HG03457 (cell line): ENCODE data around the gene HOXB8.

Experiments
- ATAC-seq: cut with Tn5 transposase; IDR thresholded peaks from one replicate; pipeline ENCODE4 v1.9.1; 2021; ENCODE audit warnings: moderate number of reproducible peaks; ENCODE audit not compliant: unreplicated experiment

HOXB8 gene

DNA sequence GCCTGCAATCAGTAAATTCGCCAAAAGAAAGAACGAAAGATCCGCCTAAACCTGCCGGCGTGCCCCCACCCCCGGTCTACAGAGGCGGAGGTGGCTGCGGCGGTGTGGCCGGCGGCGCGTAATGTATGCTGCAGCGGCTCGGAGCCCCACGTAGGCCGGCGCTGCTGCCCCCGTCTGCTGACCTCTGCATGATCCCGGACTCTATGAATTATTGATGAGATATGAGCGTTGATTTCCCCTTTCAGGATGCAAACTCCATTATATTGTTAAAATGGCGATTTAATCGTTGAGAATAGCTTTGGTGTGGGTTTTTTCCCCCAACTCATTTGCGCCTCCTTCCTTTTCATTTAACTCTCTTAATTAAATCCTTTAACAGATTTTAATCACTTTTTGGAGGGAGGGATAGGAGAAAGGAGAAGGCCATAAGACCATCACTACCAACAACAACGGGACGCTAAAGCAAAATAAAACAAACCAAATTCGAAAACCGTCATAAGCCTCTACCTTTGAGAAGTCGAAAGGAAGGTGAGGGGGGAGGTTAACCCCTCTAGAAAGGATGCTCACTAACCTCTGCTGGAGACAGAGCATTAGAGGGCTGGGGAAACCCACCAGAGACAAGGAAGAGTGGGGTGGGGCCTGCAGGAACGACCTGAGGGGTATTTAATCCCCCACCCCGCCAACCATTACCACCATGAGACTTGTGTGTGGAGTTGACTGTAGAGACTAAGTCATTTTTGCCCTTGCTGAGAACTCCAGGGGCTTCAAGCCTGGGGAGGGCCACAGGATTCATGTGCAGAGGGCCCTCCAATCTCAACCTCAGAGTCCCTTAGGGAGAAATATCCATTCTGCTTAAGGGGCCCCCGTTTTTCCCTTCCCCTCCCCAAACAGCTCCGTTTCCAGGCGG, 28.5 kb downstream of the HOXB8 start:
- no peak for ATAC-seq

DNA sequence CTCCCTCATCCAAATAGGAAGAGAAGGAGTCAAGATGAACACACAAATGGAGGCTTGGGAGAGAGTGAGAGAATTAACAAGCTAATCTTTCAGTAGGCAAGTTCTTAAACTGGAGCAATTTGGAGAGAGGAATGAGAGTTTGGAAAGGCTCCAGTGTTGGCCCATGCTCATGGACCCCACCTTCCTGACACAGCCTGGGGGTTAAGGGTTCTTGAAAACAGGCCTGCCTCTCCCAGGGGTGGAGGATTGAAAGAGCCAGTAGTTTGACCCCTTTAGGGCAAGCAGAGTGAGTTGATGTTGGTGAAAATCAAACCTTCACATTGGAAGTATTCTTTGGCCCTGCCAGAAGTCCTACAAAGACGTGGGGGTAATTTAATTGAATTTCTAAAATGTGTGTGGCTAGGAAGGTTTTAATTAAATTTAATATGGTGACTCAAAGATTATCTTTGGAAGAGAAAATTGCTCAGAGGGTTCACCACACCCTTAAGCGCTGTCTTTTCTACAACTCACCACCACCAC, 30.8 kb downstream of the HOXB8 start:
- no peak for ATAC-seq

DNA sequence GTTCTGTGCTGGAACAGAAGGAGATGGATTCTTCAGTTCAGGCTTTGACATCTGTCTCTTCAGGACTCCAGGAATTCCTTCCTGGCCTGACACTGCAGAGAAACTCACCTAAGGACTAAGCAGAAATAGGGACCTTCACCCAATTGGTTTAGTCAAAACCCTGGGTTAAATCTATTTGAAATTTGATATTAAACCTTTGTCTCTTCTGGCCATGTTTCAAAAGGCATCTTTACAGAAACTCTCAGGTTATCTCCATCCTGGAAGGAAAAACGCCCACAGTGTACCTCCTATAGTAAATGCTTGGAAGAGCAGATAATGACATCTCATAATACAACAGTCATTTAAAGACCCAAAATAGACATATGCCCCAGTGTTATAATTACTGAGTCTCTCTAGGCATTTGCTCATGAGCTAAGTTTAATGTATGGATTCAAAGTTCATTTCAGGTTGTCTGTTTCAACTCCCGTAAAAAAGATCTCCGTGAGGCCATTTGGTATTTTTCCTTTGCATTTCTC, 31.3 kb downstream of the HOXB8 start:
- ATAC-seq, result no peak

DNA sequence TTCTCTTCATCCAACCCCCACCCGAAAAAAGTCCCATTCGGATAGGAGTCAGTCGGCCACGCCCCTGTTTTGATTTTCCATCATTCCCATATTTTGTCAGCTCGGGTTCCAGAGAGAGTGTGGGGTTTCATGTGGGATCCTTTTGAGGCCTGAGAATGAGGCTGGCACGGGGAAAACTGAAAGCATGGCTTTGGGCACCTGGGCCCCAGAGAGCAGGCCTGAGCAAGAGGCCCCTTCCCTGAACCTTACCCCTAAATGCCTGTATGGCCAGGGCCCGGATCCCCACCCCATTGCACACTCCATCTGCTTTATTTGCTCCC, 32.4 kb downstream of the HOXB8 start:
- no peak for ATAC-seq

DNA sequence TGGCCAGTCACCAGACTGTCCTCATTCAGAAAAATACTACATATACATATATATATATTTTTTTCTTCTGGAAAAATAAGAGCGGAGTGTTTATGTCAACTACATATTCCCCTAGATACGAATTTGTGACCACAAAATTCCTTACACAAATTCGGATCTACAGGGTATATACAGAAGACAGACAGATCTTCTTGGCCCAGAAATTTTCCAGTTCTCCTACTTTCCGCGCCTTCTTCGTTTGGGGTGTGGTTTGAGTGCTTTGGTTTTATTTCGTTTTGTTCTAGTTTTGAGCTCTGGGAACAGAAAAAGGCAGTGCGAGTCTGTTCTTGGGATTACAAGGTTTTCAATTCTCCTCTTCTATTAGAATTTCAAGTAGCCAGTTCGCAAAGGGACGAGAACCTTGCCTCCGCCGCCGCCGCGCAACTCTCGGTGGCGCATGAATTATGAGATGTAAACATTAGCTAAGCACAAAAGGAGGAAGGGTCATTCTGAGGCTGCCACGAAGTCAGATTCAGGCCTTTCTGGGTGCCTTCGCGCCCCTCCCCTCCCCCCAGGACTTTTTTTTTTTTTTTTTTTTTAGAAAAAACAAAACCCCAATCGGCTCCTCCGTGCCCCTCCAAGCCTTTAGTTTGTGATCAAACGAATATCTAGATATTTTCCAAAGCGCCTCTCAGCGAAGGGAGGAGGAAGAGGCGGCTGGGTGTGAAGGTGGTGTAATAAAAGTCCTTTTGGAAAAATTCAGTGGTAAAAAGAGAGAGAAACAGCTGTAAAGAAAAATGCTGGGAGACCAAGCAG, 35.1 kb downstream of the HOXB8 start:
- no peak for ATAC-seq

DNA sequence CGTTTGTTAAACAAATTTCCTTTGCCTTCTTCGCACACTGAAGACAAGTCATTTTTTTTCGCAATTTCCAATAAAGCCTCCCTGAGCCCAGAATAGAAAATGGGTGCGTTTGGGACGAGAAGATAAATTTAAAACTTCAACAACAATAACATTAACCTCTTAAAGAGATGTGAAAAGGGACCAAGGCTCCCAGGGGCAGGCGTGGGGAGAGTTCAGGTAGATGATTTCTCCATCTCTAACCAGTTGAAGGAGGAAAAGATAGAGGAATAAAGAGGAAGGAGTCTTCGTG, 35.7 kb downstream of the HOXB8 start:
- no peak for ATAC-seq

DNA sequence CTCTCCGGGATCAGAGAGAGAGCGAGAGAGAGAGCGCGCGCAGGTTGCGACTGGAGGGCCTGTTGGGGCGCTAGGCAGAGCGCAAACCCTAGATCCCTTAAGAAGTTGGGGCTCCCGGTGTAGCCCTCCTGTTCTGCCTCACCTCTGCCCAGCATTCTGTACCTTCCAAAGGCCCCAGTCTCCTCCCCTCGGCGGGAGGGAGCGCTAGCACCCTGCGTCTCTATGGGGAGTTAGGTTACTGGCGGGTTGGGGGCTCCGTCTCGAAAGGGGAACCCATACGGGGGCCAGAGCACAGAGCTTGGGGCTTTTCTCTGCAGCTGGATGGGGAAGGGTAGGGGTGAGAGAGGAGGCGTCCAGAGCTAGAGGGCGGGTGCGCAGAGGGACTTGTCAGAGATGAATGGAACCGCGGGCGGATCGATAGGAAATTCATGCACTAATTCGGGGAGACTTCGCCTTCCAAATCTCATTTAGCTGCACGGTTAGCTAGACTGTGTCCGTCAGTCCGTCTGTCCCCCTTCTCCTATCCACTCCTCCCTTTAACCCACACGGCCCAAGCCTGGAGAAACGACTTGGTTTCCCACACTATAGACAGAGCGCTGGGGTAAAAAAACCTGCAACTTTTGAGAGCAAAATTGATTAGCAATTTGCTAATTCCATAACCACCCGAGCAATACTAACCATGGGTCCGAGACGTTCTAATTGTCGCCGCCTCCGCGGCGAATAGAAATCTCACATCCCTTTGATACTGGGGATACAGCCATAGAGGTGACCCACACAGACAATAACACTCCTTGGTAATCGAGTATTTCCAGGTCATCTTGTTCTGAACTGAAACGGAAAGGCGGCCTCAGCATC, 36.2 kb downstream of the HOXB8 start:
- no peak for ATAC-seq

DNA sequence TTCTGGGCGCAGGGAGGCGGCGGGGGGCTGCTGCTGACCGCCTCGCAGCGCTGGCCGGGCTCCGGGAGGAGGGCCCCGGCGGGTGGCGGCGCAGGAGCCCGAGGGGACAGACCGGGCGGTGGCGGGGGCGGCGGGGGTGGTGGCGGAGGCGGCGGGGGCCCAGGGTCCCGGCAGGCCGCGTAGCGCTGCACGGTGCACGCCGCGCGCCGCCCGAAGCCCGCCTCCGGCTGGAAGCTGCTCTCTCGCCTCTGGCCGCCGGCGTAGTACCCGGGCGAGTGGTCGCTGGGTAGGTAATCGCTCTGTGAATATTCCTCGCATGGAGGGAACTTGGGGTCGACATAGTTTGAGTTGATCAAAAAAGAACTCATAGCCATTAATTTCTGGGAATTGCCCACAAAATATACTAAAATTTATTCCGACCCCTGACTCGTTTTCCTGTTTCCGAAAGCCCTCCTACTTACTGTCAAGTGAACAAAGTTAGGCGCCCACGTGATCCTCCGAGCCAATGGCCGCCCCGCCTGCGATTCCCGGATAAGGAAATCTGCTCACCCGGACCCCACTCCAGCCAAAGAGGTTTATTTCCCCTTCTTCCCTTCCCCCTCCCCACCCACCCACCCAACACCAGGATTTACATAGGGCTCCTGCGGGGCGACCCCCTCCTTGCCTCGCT, 37.0 kb downstream of the HOXB8 start, which contains the start of gene HOXB4:
HOXB4 (minus strand) TSS at position 405 of the 670 bp plus-strand sequence; CDS start at position 374, 31 bp downstream.
- ATAC-seq, result no peak

DNA sequence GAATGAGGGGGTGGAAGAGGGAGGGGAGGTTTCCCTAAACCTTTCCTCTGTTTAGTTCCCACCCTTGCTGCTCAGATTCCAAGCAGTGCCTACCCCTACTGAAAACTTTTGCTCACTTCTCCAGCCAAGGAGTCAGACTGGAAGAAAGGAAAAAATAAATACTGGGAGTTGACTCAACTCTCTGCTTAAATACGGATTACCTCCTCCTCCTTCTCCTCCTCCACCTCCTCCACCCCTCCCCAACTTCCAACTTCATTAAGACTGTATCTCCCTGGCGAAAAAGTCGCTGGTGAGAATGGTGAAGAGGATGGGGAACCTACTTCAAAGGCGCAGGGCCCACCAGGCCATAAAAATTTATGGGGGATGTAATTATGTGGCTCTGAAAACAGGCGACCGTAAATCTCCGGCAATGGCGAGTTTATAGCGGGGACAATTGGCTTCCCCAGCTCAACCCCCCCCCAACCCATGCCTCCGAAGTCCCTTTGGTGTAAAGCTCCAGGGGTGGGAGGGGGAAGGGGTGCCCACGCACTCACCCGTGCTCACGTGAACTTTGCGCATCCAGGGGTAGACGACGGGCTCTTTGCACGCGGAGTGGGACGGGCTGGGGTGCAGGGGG, 37.7 kb downstream of the HOXB8 start:
- ATAC-seq, result no peak

DNA sequence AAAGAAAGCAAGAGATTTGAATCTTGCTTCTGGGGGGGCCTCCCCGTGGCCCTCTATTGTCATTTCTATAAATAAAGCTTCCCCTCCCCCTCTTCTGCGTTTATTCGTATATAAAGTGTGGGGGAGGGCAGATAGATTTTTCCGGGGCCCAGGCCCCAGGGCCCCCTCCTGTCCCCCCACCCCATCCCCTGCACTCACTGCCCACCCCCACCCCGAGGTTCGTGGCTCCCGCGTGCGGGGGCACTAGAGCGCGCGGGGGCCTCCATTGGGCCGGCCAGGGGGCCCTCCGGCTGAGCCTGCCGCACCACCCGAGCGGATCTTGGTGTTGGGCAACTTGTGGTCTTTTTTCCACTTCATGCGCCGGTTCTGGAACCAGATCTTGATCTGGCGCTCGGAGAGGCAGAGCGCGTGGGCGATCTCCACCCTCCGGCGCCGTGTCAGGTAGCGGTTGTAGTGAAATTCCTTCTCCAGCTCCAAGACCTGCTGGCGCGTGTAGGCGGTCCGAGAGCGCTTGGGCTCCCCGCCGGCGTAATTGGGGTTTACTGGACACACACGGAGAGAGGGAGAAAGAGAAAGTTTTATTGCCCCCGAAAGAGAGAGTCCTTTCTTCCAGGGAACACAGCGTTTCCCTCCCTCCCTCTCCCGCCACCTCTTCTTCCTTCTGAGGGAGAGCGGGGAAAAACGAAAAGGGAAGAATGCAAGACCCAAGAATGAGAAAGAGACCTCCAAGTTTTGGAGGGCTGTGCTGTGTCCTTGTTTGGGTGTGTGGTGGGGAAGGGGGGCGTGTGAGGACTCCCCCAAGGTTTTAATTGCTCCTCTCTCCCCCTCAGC, 38.4 kb downstream of the HOXB8 start:
- no peak for ATAC-seq

DNA sequence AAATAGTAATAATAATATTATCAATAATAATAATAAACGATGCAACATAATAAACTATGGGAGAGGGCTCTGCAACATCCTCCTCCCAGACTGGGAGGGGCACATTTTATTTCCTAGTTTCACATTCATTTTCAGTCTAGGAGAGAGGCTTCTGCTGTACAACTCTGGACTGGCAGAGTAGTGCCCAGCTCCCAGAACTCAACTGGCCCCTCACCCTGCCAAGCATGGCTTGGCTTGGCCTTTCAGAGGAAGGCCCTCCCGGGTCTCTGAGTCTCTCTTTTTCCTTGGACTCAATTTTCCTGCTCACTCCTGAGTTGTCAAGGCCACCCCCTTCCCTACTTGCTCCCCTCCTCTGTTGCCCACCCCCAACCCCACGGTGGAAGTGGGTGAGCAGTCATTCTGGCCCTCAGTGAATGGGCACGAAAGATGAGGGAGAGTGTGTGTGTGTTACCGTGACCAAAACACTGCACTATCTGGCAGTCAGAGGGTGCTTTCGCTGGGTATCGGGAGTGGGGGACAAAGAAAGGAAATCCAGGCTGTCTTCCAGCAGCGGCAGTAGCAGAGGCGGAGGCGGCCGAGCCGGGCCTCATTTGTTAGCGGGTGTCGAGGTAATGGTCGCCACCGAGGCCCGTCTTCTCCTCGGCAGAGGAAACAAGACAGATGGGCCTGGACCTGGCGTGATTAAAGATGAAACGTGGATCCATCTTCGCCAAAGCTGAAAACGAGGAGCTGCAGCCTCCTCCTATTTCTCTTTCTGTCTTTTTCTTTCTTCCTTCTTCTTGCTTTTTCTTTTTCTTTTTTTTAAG, 39.2 kb downstream of the HOXB8 start:
- ATAC-seq, result no peak

DNA sequence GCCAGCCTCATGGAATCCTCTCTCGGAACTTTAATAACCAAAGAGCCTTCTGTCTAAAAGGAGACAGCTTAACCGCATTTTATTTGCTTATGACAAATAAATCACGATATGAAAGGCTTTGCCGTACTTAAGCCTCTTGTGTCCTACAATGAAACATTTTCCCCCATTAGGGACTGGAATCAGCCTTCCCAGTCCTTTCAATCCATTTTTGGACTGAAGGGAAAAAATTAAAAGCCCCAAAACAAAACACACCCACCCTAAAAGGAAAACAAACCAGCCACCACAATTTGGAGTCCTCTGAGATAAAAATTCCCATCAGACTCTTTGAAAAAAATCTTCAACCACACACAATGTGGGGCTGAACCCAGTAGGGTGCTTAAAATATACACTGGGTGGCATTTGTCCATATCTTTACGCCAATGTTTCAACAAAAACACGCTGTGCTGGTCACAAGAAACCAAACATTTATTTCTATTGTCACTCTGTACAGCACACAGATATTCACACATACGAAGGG, 40.0 kb downstream of the HOXB8 start:
- no peak for ATAC-seq

DNA sequence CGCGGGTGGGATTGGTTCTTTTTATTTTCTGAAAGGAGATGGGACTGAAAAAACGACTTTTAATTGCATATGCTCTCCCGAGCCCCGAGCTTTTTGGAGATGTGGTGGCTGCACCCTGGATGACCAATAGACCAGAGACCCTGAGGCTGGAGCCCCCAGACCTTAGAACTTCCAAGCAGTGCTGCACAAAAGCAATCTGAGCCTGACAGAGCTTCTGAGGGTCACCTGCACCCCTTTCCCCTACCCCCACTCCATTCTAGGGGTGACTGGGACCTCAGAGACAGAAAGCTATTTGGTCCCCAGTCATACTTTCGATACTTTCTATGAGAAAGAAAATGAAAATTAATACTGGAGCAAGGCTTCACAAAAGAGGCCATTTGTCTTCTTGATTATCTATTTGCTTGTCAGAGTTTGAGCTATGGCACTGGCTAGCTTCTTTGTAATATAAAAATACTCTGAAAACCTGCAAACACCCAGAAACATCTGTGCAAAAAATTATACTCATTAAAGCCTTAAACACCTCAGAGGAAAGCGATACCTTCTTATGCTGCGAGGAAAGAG, 40.5 kb downstream of the HOXB8 start:
- ATAC-seq, result no peak

DNA sequence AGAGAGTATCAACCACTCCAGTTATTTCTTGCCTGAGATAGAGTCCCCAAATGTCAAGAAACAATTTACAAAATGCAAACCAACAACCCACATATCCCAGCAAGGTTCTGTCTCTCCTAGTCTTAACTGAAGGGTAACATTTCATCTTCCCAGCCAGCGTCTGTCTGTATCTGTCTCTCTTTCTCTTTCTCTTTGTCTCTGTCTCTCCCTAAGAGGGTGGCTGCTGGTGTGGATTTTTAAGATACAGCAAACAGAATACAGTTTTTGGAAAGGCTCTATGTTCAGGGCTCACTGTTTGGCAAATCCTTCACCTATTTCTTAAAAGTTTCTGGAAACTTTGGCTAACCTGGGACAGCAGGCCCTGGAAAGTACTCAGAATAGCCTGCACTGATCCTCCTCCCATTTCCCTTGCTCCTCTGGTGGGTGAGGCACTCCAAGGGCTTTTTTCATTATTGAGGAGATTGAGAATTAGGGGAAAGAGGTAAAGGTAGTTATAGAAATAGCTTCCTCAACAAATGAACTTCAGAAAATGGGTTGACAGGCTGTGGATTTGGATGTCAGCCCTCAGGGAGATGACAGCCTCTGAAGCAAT, 43.2 kb downstream of the HOXB8 start:
- no peak for ATAC-seq

DNA sequence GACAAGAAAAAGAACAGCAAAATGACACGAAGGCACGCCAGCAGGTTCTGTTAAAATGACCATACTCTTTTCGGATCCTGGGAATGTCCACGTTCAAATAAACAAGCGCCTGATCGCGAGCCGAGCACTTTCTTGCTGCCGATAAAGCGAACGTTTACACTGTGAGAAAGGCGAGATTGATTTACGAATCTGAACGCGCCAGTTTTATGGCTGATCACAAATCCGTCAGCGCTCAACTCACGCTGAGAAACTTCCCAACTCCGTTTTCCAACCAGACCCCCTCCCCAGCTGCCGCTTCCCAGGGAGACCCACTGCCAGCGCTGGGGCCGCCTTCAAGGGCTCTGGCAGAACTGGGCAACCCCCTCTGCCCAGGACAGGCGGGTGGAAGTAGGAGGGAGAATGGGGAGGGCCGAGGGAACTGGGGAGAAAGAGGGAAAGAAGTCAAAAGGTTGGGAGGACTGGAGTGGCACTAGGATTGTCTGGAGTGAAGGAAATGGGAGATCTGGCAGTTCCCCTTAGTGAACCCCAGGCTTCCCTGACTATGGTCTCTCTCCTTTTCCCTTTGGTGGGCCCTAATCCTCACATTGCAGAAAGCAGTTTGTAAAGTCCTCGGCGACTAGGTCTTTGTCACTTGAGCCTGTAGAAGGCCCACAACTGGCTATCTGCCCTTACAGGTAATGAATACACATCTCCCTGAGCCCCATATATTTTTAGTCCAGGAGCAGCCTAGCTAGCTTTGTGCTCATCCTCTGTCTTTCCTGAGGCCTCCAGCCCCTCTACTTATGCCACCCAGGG, 43.9 kb downstream of the HOXB8 start:
- no peak for ATAC-seq

DNA sequence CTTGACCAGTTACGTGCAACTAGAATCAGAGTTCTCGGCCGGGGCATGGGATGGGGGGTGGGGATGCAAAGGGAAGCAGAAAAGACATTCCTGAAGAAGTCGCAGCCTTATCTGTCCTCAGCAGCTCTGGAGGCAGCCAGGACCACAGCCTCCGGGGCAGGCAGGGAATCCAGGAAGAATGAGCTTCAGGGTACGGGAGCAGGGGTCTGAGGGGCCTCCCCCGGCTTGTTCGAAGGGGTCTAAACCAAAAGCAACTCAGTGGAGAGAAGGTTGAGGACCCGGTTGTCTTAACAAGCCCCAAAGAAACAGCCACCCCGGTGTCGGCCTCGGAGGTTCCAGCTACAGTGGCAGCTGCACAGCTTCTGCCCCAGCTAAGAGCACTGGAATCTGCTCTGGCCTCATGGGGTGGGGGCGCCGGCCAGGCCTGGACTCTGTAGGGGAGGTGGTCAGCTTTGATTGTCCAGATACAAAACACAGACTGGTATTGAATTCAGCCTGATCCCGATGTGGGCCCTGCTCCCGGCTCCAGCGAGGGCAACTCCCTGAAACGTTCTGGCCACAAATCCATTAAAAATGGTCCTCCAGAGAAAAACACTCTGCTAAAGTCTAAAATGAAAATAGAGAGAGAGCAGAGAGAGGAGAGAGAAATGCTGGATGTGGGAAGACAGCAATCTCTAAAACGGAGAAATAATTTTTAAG, 44.6 kb downstream of the HOXB8 start:
- ATAC-seq, result no peak
